CD4-positive, alpha-beta T cell treated with Interleukin-17A for 1 hour (primary cell): ENCODE results near the gene DENND5A.

Experiments
- DNase-seq: peaks from one replicate; pipeline ENCODE4 v3.0.0-alpha.2; 2020

The DENND5A gene

DNA sequence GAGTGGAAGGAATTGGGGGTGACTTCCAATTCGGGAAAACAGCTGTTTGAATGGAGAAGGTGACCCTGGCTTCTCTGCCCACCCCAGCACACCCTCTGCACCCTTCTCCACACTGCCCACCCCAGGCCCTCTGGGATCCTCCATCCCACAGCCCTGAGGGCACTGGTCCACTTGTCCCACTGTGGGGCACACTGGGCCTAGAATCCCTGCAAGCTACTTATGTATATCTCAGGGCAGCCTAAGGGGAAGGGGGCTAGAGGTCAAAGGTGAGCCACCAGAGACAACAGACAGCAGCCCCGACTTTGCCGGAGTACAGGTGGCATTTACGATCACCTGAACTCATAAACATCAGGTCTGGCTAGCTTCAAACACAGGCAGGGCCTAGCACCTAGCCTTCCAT lies 173.1 kb downstream of the DENND5A start:
- no peak for DNase-seq

DNA sequence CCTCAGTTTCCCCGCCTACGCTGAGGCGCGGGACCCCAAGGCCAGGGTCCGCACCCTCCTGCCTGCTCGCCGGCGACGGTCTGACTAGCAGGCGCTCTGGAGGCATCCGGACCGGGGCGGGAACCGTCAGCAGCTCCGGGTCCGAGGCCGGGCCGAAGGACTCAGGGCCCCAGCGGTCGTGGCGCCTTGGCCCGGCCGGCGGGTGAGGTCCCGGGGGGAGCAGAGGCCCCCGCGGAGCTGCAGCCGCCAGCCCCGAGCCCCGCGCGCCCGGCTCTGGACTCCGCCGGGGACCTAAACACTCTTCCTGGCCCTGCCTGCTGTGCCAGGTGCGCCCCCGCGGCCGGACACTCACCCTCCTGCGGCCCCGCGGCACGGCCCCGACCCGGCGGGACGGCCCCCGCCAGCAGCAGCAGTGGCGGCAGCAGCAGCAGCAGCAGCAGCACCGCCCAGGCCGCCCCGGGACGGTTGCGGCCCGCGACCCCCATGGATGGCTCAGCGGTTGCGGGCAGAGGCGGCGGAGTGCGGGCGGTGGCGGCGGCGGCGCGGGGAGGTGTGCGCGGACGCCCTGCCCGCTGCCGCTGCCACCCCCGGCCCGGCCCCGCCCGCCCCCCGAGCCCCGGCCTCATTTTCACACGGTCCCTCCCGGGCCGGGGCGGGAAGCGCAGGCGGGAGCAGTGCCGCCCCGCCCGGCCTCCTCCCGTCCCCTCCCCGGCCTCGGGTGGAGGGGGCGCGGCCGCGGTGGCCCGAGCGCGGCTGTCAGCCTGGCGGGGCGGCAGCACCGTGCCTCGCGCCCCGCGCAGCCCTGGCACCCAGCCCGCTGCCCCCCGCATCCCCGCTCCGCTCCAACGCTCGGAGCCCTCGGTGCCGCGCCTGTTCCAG lies 173.9 kb downstream of the DENND5A start, which contains the start of gene SCUBE2:
Gene SCUBE2 (minus strand): TSS at position 556 of the 879 bp plus-strand sequence. CDS start 71 bp downstream, at position 485.
- no peak for DNase-seq

- no peak for DNase-seq
Measured at GRCh38 chr11:9090488-9091043, 174.6 kb downstream of the DENND5A start.

- DNase-seq = no peak
Measured at GRCh38 chr11:9089636-9090035, 175.5 kb downstream of the DENND5A start.

DNA sequence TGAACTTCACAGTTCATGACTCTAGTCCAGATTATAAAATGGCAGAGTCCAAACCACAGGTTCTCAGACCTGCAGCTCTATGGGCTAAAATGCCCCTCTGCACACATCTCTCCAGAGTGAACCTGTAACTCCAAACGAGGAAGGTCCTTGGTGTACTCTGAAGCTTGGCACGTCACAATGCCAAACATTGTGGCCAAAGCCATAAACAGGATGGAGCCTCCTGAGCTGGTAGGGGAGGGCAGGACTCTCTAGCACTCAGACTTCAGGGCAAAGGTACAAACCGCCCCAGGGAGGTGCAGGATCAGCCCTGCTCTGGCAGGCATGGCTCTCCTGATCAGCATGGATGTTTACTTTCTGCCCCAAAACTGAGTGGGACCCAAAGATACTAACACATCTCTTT lies 176.1 kb downstream of the DENND5A start:
- no peak for DNase-seq
